PC-9 (cell line): Measurements from ENCODE around the gene INPPL1. TPM values are rescaled to one million over a fixed set of nuclear protein-coding genes. Genes with fewer than 3 reads are reported as not detected.

Source experiments
- BruUV-seq: library from RNA; stranded (reverse); fragments of 400-500 nt; replicated peaks from 2 replicates; lab custom pipeline; 2021; lab: Mats Ljungman, UMichigan
- CTCF ChIA-PET: fragments of 300-600 bp; sonication (Branson Sonifier 250); formaldehyde crosslinking; loops from one replicate; lab custom pipeline; 2022; ENCODE audit warnings: antibody characterized with exemption; lab: Charles Lee
- POLR2A ChIA-PET: fragments of 300-600 bp; sonication (Branson Sonifier 250); formaldehyde crosslinking; loops from one replicate; lab custom pipeline; 2022; ENCODE audit warnings: antibody characterized with exemption; ENCODE audit not compliant: unreplicated experiment; lab: Charles Lee
- DNase-seq, 2 experiments: peaks; one replicate each; pipeline versions ENCODE4 v3.0.0 to v3.0.0-alpha.2; 2015 to 2022; ENCODE audit warnings: mixed read lengths in 1 of 2
- H2AFZ ChIP-seq: fragments of 200-600 bp; sonication (generic); 2 replicates; pipeline ENCODE4 v1.8.1; 2017; ENCODE audit warnings: antibody characterized with exemption
- H3F3A ChIP-seq: fragments of 200-600 bp; sonication (generic); 2 replicates; pipeline ENCODE4 v1.8.1; 2017; ENCODE audit warnings: antibody characterized with exemption, mild to moderate bottlenecking, low read depth; ENCODE audit not compliant: insufficient read depth
- H3K27ac ChIP-seq: fragments of 200-600 bp; sonication (generic); 2 replicates; pipeline ENCODE4 v1.6.1; 2016; ENCODE audit warnings: mixed run types
- H3K27me3 ChIP-seq: fragments of 200-600 bp; sonication (generic); 2 replicates; pipeline ENCODE4 v1.6.1; 2016; ENCODE audit warnings: low read depth, mixed run types; ENCODE audit not compliant: insufficient read depth
- H3K36me3 ChIP-seq: fragments of 200-600 bp; sonication (generic); 2 replicates; pipeline ENCODE4 v1.6.1; 2016; ENCODE audit warnings: low read depth, mixed run types
- H3K4me1 ChIP-seq: fragments of 200-600 bp; sonication (generic); replicated peaks from 2 replicates; pipeline ENCODE4 v1.6.1; 2016; ENCODE audit warnings: mixed run types; ENCODE audit not compliant: insufficient read depth
- H3K4me2 ChIP-seq: fragments of 200-600 bp; sonication (generic); 2 replicates; pipeline ENCODE4 v1.6.1; 2017; ENCODE audit warnings: mixed run types
- H3K4me3 ChIP-seq: fragments of 200-600 bp; sonication (generic); 2 replicates; pipeline ENCODE4 v1.6.1; 2016; ENCODE audit warnings: mixed run types
- H3K79me2 ChIP-seq: fragments of 200-600 bp; sonication (generic); 2 replicates; pipeline ENCODE4 v1.6.1; 2017; ENCODE audit warnings: low read depth, mixed run types
- H3K9me2 ChIP-seq: fragments of 200-600 bp; sonication (generic); 2 replicates; pipeline ENCODE4 v1.8.1; 2017; ENCODE audit warnings: mild to moderate bottlenecking; ENCODE audit not compliant: insufficient read depth
- H3K9me3 ChIP-seq: fragments of 200-600 bp; sonication (generic); 2 replicates; pipeline ENCODE4 v1.8.1; 2016; ENCODE audit warnings: low read depth; ENCODE audit not compliant: insufficient read depth
- H4K20me1 ChIP-seq: fragments of 200-600 bp; sonication (generic); 2 replicates; pipeline ENCODE4 v1.8.1; 2017; ENCODE audit not compliant: insufficient read depth
- CTCF ChIP-seq: fragments of 200-600 bp; sonication (generic); conservative IDR thresholded peaks from 2 replicates; pipeline ENCODE4 v1.6.1; 2017; ENCODE audit warnings: mixed run types, antibody characterized with exemption, mild to moderate bottlenecking, moderate library complexity
- EZH2 ChIP-seq: fragments of 200-600 bp; sonication (generic); IDR thresholded peaks from 2 replicates; pipeline ENCODE4 v1.8.0; 2017; ENCODE audit warnings: antibody characterized with exemption, low read depth
- intact Hi-C: fragments of 100-400 bp; cut with micrococcal nuclease; formaldehyde crosslinking; loops from one replicate; pipeline ENCODE4 v1.10.0; 2022; ENCODE audit not compliant: unreplicated experiment
- total RNA-seq: library from RNA; stranded (reverse); gene quantifications from 2 replicates; pipeline ENCODE4 v1.2.3, GENCODE V29; 2021

The INPPL1 gene
- total RNA-seq, 1 experiment from 2014 or later = 199 TPM

GRCh38 chr11:72280037-72280436, 55.5 kb downstream of the INPPL1 start:
- Histone ChIP-seq H3K79me2 (no peaks in the 10 kb centered on the region), H3K9me2 (no peaks in the 10 kb centered on the region), H3K4me2 (no peak overlapping the region), H3K4me1 (0 out of 2 replicates have a peak, but pooled peaks cover 8% of the 10 kb centered on the region), H3F3A (no peaks in the 10 kb centered on the region), H3K27ac (no peak overlapping the region), H3K9me3 (no peaks in the 10 kb centered on the region), H3K4me3 (no peak overlapping the region), H3K27me3 (peaks cover 5% of the 10 kb centered on the region; the same call in 1 of the 2 replicates), H2AFZ (no peak overlapping the region), H4K20me1 (no peaks in the 10 kb centered on the region), H3K36me3 (no peaks in the 10 kb centered on the region)
- TF ChIP-seq CTCF = no peak
- no peak for TF ChIP-seq EZH2
- BruUV-seq = no TSS peak
- ChIA-PET CTCF (no interaction called here), POLR2A (no interaction called here)
- intact Hi-C loops = no loop called here
- DNase-seq = no peak

GRCh38 chr11:72280726-72281315, 56.3 kb downstream of the INPPL1 start:
- no peak overlapping the region for H3K4me2 ChIP-seq
- no peaks in the 10 kb centered on the region for H3K79me2 ChIP-seq
- TF ChIP-seq EZH2 (no peak), CTCF (no peak)
- no peak overlapping the region for H3K4me3 ChIP-seq
- 0 out of 2 replicates have a peak, but pooled peaks cover 8% of the 10 kb centered on the region for H3K4me1 ChIP-seq
- CTCF ChIA-PET = no interaction called here
- H3K9me3 ChIP-seq = no peaks in the 10 kb centered on the region
- H3F3A ChIP-seq = no peaks in the 10 kb centered on the region
- no peak overlapping the region for H2AFZ ChIP-seq
- H3K27me3 ChIP-seq = peaks cover 5% of the 10 kb centered on the region; the same call in 1 of the 2 replicates
- H3K27ac ChIP-seq = no peak overlapping the region
- no peak for DNase-seq
- intact Hi-C loops = no loop called here
- no peaks in the 10 kb centered on the region for H4K20me1 ChIP-seq
- no TSS peak for BruUV-seq
- no peaks in the 10 kb centered on the region for H3K9me2 ChIP-seq
- POLR2A ChIA-PET = no interaction called here
- no peaks in the 10 kb centered on the region for H3K36me3 ChIP-seq

GRCh38 chr11:72283947-72284346, 59.4 kb downstream of the INPPL1 start:
- no TSS peak for BruUV-seq
- TF ChIP-seq CTCF (no peak), EZH2 (no peak)
- no peak for DNase-seq
- H3K9me3 ChIP-seq = no peaks in the 10 kb centered on the region
- H3K79me2 ChIP-seq = no peaks in the 10 kb centered on the region
- no peak overlapping the region for H3K4me2 ChIP-seq
- no peaks in the 10 kb centered on the region for H3K36me3 ChIP-seq
- H4K20me1 ChIP-seq = no peaks in the 10 kb centered on the region
- no peak overlapping the region for H2AFZ ChIP-seq
- H3K27me3 ChIP-seq = peaks cover 5% of the 10 kb centered on the region; the same call in 1 of the 2 replicates
- H3K4me1 ChIP-seq = 0 out of 2 replicates have a peak, but pooled peaks cover 8% of the 10 kb centered on the region
- no peak overlapping the region for H3K27ac ChIP-seq
- ChIA-PET POLR2A (no interaction called here), CTCF (no interaction called here)
- no peak overlapping the region for H3K4me3 ChIP-seq
- H3F3A ChIP-seq = no peaks in the 10 kb centered on the region
- intact Hi-C loops = no loop called here
- H3K9me2 ChIP-seq = no peaks in the 10 kb centered on the region
